HG03196 (cell line): ENCODE measurements around the gene PCGF5.
"Not testable (repeated sequence)": the region's sequence is repeated elsewhere in the genome, so short reads cannot be mapped to it uniquely, and the experiment has no call there.

Experiments used
- ATAC-seq: cut with Tn5 transposase; IDR thresholded peaks from one replicate; pipeline ENCODE4 v1.9.1; 2021; ENCODE audit not compliant: unreplicated experiment

PCGF5 gene

GRCh38 chr10:91319336-91319735 lies 98.9 kb downstream of the PCGF5 start:
- no peak for ATAC-seq

GRCh38 chr10:91323293-91323905 lies 102.9 kb downstream of the PCGF5 start:
- ATAC-seq = not testable (repeated sequence)

- ATAC-seq = no peak
Measured at GRCh38 chr10:91328320-91328984, 108.0 kb downstream of the PCGF5 start.
